Loucy (cell line): ENCODE results near the gene FYN.

Source experiments
- H2AFZ ChIP-seq: fragments of 200-600 bp; sonication (generic); 2 replicates; pipeline ENCODE4 v1.6.0; 2016; ENCODE audit warnings: antibody characterized with exemption, mild to moderate bottlenecking, low read length, moderate library complexity
- H3F3A ChIP-seq: fragments of 200-600 bp; 2 replicates; pipeline ENCODE4 v1.6.0; 2016; ENCODE audit warnings: antibody characterized with exemption, low read depth, mild to moderate bottlenecking
- H3K27me3 ChIP-seq: fragments of 200-600 bp; sonication (generic); 2 replicates; pipeline ENCODE4 v1.6.1; 2014; ENCODE audit warnings: low read length, mild to moderate bottlenecking; ENCODE audit not compliant: insufficient read depth, poor library complexity, severe bottlenecking
- H3K36me3 ChIP-seq: fragments of 200-600 bp; sonication (generic); 2 replicates; pipeline ENCODE4 v1.6.1; 2016; ENCODE audit warnings: low read length; ENCODE audit not compliant: insufficient read depth
- H3K4me1 ChIP-seq: fragments of 200-600 bp; sonication (generic); 2 replicates; pipeline ENCODE4 v1.5.1; 2014; ENCODE audit warnings: low read length, mild to moderate bottlenecking; ENCODE audit not compliant: insufficient read depth, poor library complexity, severe bottlenecking
- H3K4me2 ChIP-seq: fragments of 200-600 bp; sonication (generic); 2 replicates; pipeline ENCODE4 v1.6.0; 2014; ENCODE audit warnings: antibody characterized with exemption, low read length, low read depth, mild to moderate bottlenecking; ENCODE audit not compliant: poor library complexity, severe bottlenecking
- H3K4me3 ChIP-seq: fragments of 200-600 bp; sonication (generic); 2 replicates; pipeline ENCODE4 v1.5.1; 2014; ENCODE audit warnings: low read length, mild to moderate bottlenecking, mixed read lengths; ENCODE audit not compliant: poor library complexity, severe bottlenecking
- H3K79me2 ChIP-seq: fragments of 200-600 bp; sonication (generic); 2 replicates; pipeline ENCODE4 v1.6.1; 2014; ENCODE audit warnings: low read length; ENCODE audit not compliant: insufficient read depth
- H3K9ac ChIP-seq: fragments of 200-600 bp; sonication (generic); 2 replicates; pipeline ENCODE4 v1.6.0; 2014; ENCODE audit warnings: mild to moderate bottlenecking, low read depth, low read length, moderate library complexity; ENCODE audit not compliant: poor library complexity, severe bottlenecking
- H3K9me2 ChIP-seq: fragments of 200-600 bp; sonication (generic); replicated peaks from 2 replicates; pipeline ENCODE4 v1.6.1; 2016; ENCODE audit warnings: low read depth, low read length, mixed read lengths
- H3K9me3 ChIP-seq: fragments of 200-600 bp; sonication (generic); 2 replicates; pipeline ENCODE4 v1.6.1; 2014; ENCODE audit warnings: mild to moderate bottlenecking, antibody characterized with exemption, low read length, low read depth; ENCODE audit not compliant: insufficient read depth
- H4K20me1 ChIP-seq: fragments of 200-600 bp; sonication (generic); 2 replicates; pipeline ENCODE4 v1.6.0; 2014; ENCODE audit warnings: antibody characterized with exemption, low read length, mild to moderate bottlenecking; ENCODE audit not compliant: insufficient read depth, poor library complexity, severe bottlenecking
- CTCF ChIP-seq: fragments of 200-600 bp; sonication (generic); conservative IDR thresholded peaks from 2 replicates; pipeline ENCODE4 v1.5.1; 2014; ENCODE audit warnings: mild to moderate bottlenecking, antibody characterized with exemption, low read length
- EZH2phosphoT487 ChIP-seq: fragments of 200-600 bp; IDR thresholded peaks from 2 replicates; pipeline ENCODE4 v1.6.1; 2018; ENCODE audit warnings: antibody characterized with exemption, mild to moderate bottlenecking, moderate library complexity, borderline replicate concordance

Gene FYN

DNA sequence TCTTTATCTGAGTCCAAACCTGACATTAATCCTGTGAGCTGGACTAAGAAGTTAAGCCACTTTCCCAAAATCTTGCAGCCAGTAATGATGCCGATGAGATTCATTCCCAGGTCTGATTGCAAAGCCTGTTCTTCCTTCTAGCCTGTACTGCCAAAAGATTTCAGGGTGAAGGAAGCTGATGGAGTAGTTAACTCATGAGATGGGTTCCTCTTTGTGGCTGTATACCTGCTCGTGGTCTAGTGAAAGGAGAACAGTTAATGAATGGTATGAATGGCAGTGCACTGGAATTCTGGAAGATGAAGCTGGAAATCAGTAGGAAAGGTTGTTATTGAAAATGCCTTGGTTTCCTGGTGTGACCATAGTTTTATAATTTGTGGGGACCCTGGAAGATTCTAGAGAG lies 112.0 kb downstream of the FYN start:
- no peaks in the 10 kb centered on the region for H3K9me2 ChIP-seq
- no peaks in the 10 kb centered on the region for H3K27me3 ChIP-seq
- peaks cover 76% of the 10 kb centered on the region for H3K4me1 ChIP-seq
- H3F3A ChIP-seq: no peaks in the 10 kb centered on the region
- no peak for TF ChIP-seq EZH2phosphoT487
- TF ChIP-seq CTCF: no peak
- no peak overlapping the region for H3K9ac ChIP-seq
- no peaks in the 10 kb centered on the region for H3K9me3 ChIP-seq
- H3K36me3 ChIP-seq: no peaks in the 10 kb centered on the region
- no peak overlapping the region for H2AFZ ChIP-seq
- peaks cover 3% of the 10 kb centered on the region for H4K20me1 ChIP-seq
- no peak overlapping the region for H3K4me2 ChIP-seq
- H3K79me2 ChIP-seq: peaks cover 75% of the 10 kb centered on the region
- no peak overlapping the region for H3K4me3 ChIP-seq

GRCh38 chr6:111759836-111760785 lies 113.1 kb downstream of the FYN start:
- Histone ChIP-seq H3K4me2 (peak overlapping the region; percentile 55), H3K4me1 (peaks cover 65% of the 10 kb centered on the region), H3K79me2 (peaks cover 74% of the 10 kb centered on the region), H3K27me3 (no peaks in the 10 kb centered on the region), H3K4me3 (peak overlapping the region; percentile 18), H2AFZ (no peak overlapping the region), H3K9me3 (no peaks in the 10 kb centered on the region), H3K9ac (peak overlapping the region; percentile 30), H3K36me3 (no peaks in the 10 kb centered on the region), H3K9me2 (no peaks in the 10 kb centered on the region), H4K20me1 (peaks cover 3% of the 10 kb centered on the region), H3F3A (no peaks in the 10 kb centered on the region)
- TF ChIP-seq CTCF (no peak), EZH2phosphoT487 (no peak)

DNA sequence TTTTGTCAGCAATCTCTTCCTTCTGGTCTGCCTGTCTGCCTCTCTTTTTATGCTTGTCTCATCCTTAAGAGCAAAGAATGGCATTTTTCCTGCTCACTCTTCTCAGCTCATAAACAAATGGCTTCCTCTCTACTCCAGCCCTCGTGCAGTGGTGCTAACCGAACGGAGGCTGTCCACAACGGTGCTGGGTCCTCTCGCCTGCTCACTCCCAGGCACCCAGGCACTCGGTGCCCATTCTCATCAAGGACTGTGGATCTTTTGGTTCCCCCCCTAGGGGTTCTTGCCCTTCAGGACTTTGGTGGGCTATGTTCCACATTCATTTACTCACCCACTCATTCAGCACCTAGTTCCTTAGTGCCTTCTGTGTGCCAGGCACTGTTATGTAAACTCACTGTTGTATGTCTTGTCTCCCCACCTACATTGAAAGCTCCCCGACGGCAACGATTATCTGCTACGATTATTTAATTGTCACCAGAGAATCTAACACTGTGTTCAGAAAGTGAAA lies 113.9 kb downstream of the FYN start:
- H3K9ac ChIP-seq: peak overlapping the region; percentile 30
- no peak overlapping the region for H2AFZ ChIP-seq
- peak overlapping the region; percentile 18 for H3K4me3 ChIP-seq
- no peaks in the 10 kb centered on the region for H3K27me3 ChIP-seq
- peaks cover 64% of the 10 kb centered on the region for H3K4me1 ChIP-seq
- H3K9me2 ChIP-seq: no peaks in the 10 kb centered on the region
- H3K79me2 ChIP-seq: peaks cover 74% of the 10 kb centered on the region
- H3K36me3 ChIP-seq: no peaks in the 10 kb centered on the region
- no peaks in the 10 kb centered on the region for H3F3A ChIP-seq
- TF ChIP-seq EZH2phosphoT487: no peak
- no peak for TF ChIP-seq CTCF
- H4K20me1 ChIP-seq: peaks cover 3% of the 10 kb centered on the region
- H3K9me3 ChIP-seq: no peaks in the 10 kb centered on the region
- peak overlapping the region; percentile 55 for H3K4me2 ChIP-seq
